Mesodermal cell (in vitro differentiated cells): ENCODE results near the gene CASP8.

Source experiments
- H3K27ac ChIP-seq: 2 replicates; pipeline ENCODE4 v1.7.0; 2013; ENCODE audit warnings: mild to moderate bottlenecking, low read depth, low read length, moderate library complexity; ENCODE audit not compliant: severe bottlenecking
- H3K36me3 ChIP-seq: 2 replicates; pipeline ENCODE4 v1.7.1; 2013; ENCODE audit warnings: mild to moderate bottlenecking, low read length, moderate library complexity; ENCODE audit not compliant: control insufficient read depth, insufficient read depth
- H3K4me1 ChIP-seq: one replicate; pipeline ENCODE4 v1.7.1; 2013; ENCODE audit warnings: mild to moderate bottlenecking, low read length; ENCODE audit not compliant: insufficient read depth, control insufficient read depth, poor library complexity, severe bottlenecking
- H3K4me3 ChIP-seq: 2 replicates; pipeline ENCODE4 v1.7.0; 2013; ENCODE audit warnings: low read length, control low read depth, mild to moderate bottlenecking; ENCODE audit not compliant: insufficient read depth, poor library complexity, severe bottlenecking; ENCODE audit errors: extremely low read depth
- H3K9me3 ChIP-seq: 2 replicates; pipeline ENCODE4 v1.7.1; 2013; ENCODE audit warnings: mild to moderate bottlenecking, low read length, moderate library complexity; ENCODE audit not compliant: control insufficient read depth
- WGBS, 2 experiments: methylation state at CpG; one replicate each; pipeline ENCODE4 v1.1.5; 2013; ENCODE audit warnings: missing lambda C conversion rate in 2 of 2; ENCODE audit not compliant: insufficient coverage in 2 of 2; 5-methylcytosine and 5-hydroxymethylcytosine counted together

Gene CASP8

GRCh38 chr2:201244829-201245228 is 15.5 kb upstream of the CASP8 start:
- Histone ChIP-seq H3K4me3 (no peak overlapping the region), H3K4me1 (no peaks in the 10 kb centered on the region), H3K27ac (no peak overlapping the region), H3K36me3 (no peaks in the 10 kb centered on the region), H3K9me3 (no peaks in the 10 kb centered on the region)
- 91 to 93% methylated on average over 4 to 5 of the region's 5 CpGs for WGBS, 2 experiments

GRCh38 chr2:201246280-201246679 is 14.1 kb upstream of the CASP8 start:
- Histone ChIP-seq H3K36me3 (no peaks in the 10 kb centered on the region), H3K4me3 (no peak overlapping the region), H3K27ac (no peak overlapping the region), H3K9me3 (no peaks in the 10 kb centered on the region), H3K4me1 (no peaks in the 10 kb centered on the region)
- 67 to 100% methylated on average over 1 of the region's 4 CpGs for WGBS, 2 experiments

- 93 to 94% methylated on average over 6 of the region's 6 CpGs for WGBS, 2 experiments
- H3K4me1 ChIP-seq: no peaks in the 10 kb centered on the region
- no peaks in the 10 kb centered on the region for H3K36me3 ChIP-seq
- no peak overlapping the region for H3K27ac ChIP-seq
- H3K9me3 ChIP-seq: no peaks in the 10 kb centered on the region
- H3K4me3 ChIP-seq: no peak overlapping the region
These were observed 12.0 kb upstream of the CASP8 start for GRCh38 chr2:201248288-201248844.

- whole genome bisulfite sequencing, 2 experiments: no CpG with 5 or more reads among the region's 2 CpGs
- H3K4me1 ChIP-seq: no peaks in the 10 kb centered on the region
- no peaks in the 10 kb centered on the region for H3K36me3 ChIP-seq
- no peaks in the 10 kb centered on the region for H3K9me3 ChIP-seq
- H3K4me3 ChIP-seq: no peak overlapping the region
- no peak overlapping the region for H3K27ac ChIP-seq
These were observed 10.4 kb upstream of the CASP8 start for GRCh38 chr2:201249889-201250288.

- H3K4me1 ChIP-seq: no peaks in the 10 kb centered on the region
- H3K36me3 ChIP-seq: no peaks in the 10 kb centered on the region
- H3K4me3 ChIP-seq: no peak overlapping the region
- H3K9me3 ChIP-seq: no peaks in the 10 kb centered on the region
- H3K27ac ChIP-seq: no peak overlapping the region
- WGBS, 2 experiments: 96 to 97% methylated on average over 3 of the region's 4 CpGs
These were observed 9.6 kb upstream of the CASP8 start for GRCh38 chr2:201250741-201251140.

GRCh38 chr2:201254081-201254730 is 6.1 kb upstream of the CASP8 start:
- Histone ChIP-seq H3K4me3 (no peak overlapping the region), H3K36me3 (no peaks in the 10 kb centered on the region), H3K4me1 (peaks cover 5% of the 10 kb centered on the region), H3K27ac (no peak overlapping the region), H3K9me3 (no peaks in the 10 kb centered on the region)
- 80% methylated on average over 2 of the region's 5 CpGs; no CpG with 5 or more reads in 1 of the 2 experiments for WGBS, 2 experiments

GRCh38 chr2:201255408-201256033 is 4.8 kb upstream of the CASP8 start:
- whole genome bisulfite sequencing, 2 experiments: 95 to 100% methylated on average over 2 of the region's 3 CpGs
- no peak overlapping the region for H3K4me3 ChIP-seq
- peaks cover 11% of the 10 kb centered on the region for H3K4me1 ChIP-seq
- H3K36me3 ChIP-seq: no peaks in the 10 kb centered on the region
- no peaks in the 10 kb centered on the region for H3K9me3 ChIP-seq
- H3K27ac ChIP-seq: no peak overlapping the region

GRCh38 chr2:201256082-201256481 is 4.3 kb upstream of the CASP8 start:
- no peak overlapping the region for H3K4me3 ChIP-seq
- H3K27ac ChIP-seq: no peak overlapping the region
- peaks cover 11% of the 10 kb centered on the region for H3K4me1 ChIP-seq
- 90 to 100% methylated on average over 1 to 2 of the region's 3 CpGs for WGBS, 2 experiments
- no peaks in the 10 kb centered on the region for H3K9me3 ChIP-seq
- H3K36me3 ChIP-seq: no peaks in the 10 kb centered on the region

GRCh38 chr2:201257381-201257955 is 2.9 kb upstream of the CASP8 start:
- Histone ChIP-seq H3K4me1 (peaks cover 11% of the 10 kb centered on the region), H3K9me3 (no peaks in the 10 kb centered on the region), H3K27ac (peak overlapping the region; percentile 95), H3K4me3 (peak overlapping the region; percentile 54), H3K36me3 (no peaks in the 10 kb centered on the region)
- 58 to 65% methylated on average over 4 to 8 of the region's 12 CpGs for WGBS, 2 experiments

- peaks cover 11% of the 10 kb centered on the region for H3K4me1 ChIP-seq
- H3K36me3 ChIP-seq: no peaks in the 10 kb centered on the region
- H3K4me3 ChIP-seq: peak overlapping the region; percentile 54
- H3K9me3 ChIP-seq: no peaks in the 10 kb centered on the region
- H3K27ac ChIP-seq: peak overlapping the region; percentile 95
- WGBS, 2 experiments: 15 to 24% methylated on average over 5 of the region's 10 CpGs
These were observed 2.2 kb upstream of the CASP8 start for GRCh38 chr2:201257956-201258665.
